NT2/D1 (cell line): ENCODE measurements around the gene KCNN3.

ENCODE experiments used
- SUZ12 ChIP-seq: IDR thresholded peaks from 2 replicates; pipeline ENCODE4 v1.6.1; 2011; ENCODE audit not compliant: insufficient read length, insufficient read depth; ENCODE audit errors: extremely low read depth
- YY1 ChIP-seq: IDR thresholded peaks from 2 replicates; pipeline ENCODE4 v1.6.1; 2011; ENCODE audit not compliant: insufficient read length, insufficient read depth
- ZNF274 ChIP-seq: IDR thresholded peaks from 2 replicates; pipeline ENCODE4 v1.6.1; 2011; ENCODE audit warnings: mild to moderate bottlenecking, low read depth, low read length

DNA sequence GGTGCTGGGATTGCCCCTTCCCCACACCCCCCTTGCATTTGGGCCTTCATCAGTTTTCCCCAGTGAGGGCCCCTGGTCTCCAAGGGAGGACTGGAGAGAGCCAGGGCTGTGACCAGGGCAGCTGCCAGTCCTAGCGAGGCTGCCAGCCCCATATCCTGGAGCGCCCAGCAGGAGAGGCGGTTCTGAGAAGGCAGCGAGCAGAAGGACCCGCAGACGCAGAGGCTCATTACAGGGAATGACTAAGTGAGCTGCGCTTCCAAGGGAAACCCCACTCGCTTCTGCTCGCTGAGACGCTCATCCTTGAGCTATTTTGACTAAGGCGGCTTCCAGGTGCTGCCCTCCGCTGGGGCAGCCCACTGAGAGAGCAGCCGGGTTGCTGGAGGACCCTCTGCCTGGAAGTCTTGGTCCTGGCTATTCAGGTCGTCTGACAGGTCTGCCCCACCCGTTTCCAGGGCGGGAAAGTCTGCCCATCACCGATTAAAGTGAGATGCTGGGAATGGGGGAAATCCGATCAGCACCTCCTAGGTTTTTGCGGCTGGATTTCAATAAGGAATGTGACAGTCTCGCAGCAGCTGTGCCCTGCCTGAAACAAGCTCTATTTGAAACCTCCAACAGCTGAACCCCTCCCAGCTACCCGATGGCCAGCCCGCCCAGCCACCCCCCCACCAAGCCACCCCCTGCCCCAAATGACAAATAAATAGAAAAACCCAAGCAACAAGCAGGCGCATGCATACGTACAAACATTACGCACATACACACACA is 2.8 kb downstream of the KCNN3 start:
- TF ChIP-seq YY1 (no peak), ZNF274 (no peak), SUZ12 (no peak)
